Sigmoid colon (tissue), 7 donors: ENCODE data around the gene ZBTB47. TPM values are rescaled to one million over a fixed set of nuclear protein-coding genes. Genes with fewer than 3 reads are reported as not detected.

Source experiments
- DNase-seq: peaks from one replicate; pipeline ENCODE4 v3.0.0-alpha.2; 2019
- H3K27ac ChIP-seq, 4 donors: fragments of 200-600 bp; sonication (generic); one replicate each; pipeline ENCODE4 v1.5.1; 2016 to 2019; ENCODE audit warnings: mild to moderate bottlenecking in 1 of 4
- H3K27me3 ChIP-seq, 3 donors: fragments of 200-600 bp; sonication (generic); one replicate each; pipeline ENCODE4 v1.5.1; 2019; ENCODE audit warnings: mild to moderate bottlenecking in 1 of 3
- H3K36me3 ChIP-seq, 4 donors: fragments of 200-600 bp; sonication (generic); one replicate each; pipeline ENCODE4 v1.5.1; 2016 to 2019
- H3K4me1 ChIP-seq, 4 donors: fragments of 200-600 bp; sonication (generic); one replicate each; pipeline ENCODE4 v1.5.1; 2017 to 2019
- H3K4me3 ChIP-seq, 4 donors: fragments of 200-600 bp; sonication (generic); one replicate each; pipeline ENCODE4 v1.5.1; 2017 to 2019; ENCODE audit warnings: mild to moderate bottlenecking in 2 of 4, moderate library complexity in 1 of 4
- H3K9me3 ChIP-seq, 4 donors: fragments of 200-600 bp in 3 of 4; sonication (generic) in 3 of 4; one replicate each; pipeline versions ENCODE4 v1.5.1 to v1.6.1; 2013 to 2019
- CTCF ChIP-seq, 4 experiments: fragments of 450-650 bp in 3 of 4; fragments of 200-600 bp in 1 of 4; IDR thresholded peaks; one replicate each; pipeline ENCODE4 v1.5.1; 2016 to 2019; ENCODE audit warnings: antibody characterized with exemption in 4 of 4, mild to moderate bottlenecking in 3 of 4, moderate library complexity in 2 of 4
- EP300 ChIP-seq, 4 donors: sonication (generic); formaldehyde crosslinking; IDR thresholded peaks; one replicate each; pipeline ENCODE4 v1.6.1; 2017; ENCODE audit warnings: antibody characterized with exemption in 4 of 4
- POLR2A ChIP-seq, 2 donors: fragments of 450-650 bp; IDR thresholded peaks; one replicate each; pipeline ENCODE4 v1.6.1; 2016; ENCODE audit warnings: antibody characterized with exemption in 2 of 2, mild to moderate bottlenecking in 2 of 2, moderate library complexity in 2 of 2
- POLR2AphosphoS5 ChIP-seq, 4 donors: sonication (generic); formaldehyde crosslinking; IDR thresholded peaks; one replicate each; pipeline ENCODE4 v1.6.1; 2017; ENCODE audit warnings: antibody characterized with exemption in 4 of 4
- WGBS, 2 donors: extraction: QIAGEN DNeasy Blood & Tissue Kit; methylation state at CpG; one replicate each; pipeline ENCODE4 v1.1.7; 2013; 5-methylcytosine and 5-hydroxymethylcytosine counted together
- intact Hi-C: fragments of 100-400 bp; cut with DNase I; formaldehyde crosslinking; loops from one replicate; pipeline ENCODE4 v1.15.1; 2023
- polyA plus RNA-seq, 3 donors: library from polyadenylated mRNA; stranded (reverse); fragments of 200-250 nt; gene quantifications; one replicate each; pipeline ENCODE4 v1.2.3, GENCODE V29; 2013
- total RNA-seq, 4 donors: library from RNA; depleted of rRNA; stranded (reverse); fragments of >200 nt; gene quantifications; one replicate each; pipeline ENCODE4 v1.1.0, GENCODE V29; 2016
- donor health status: healthy with polysubstance abuse.
- donor health status: Bipolar disorder and iron deficiency.
- donor health status: healthy.

ZBTB47 gene
- total and polyA plus RNA-seq, 7 donors = 6.2 to 74.8 (median 34.9) TPM

- no peaks in the 10 kb centered on the region for H3K27me3 ChIP-seq
- H3K9me3 ChIP-seq = no peaks in the 10 kb centered on the region
- H3K4me3 ChIP-seq = no peak overlapping the region
- intact Hi-C loops = no loop called here
- peaks cover 0 to 70% (median 34%) of the 10 kb centered on the region in 4 donors for H3K4me1 ChIP-seq
- H3K36me3 ChIP-seq = no peaks in the 10 kb centered on the region
- DNase-seq = no peak
- peak overlapping the region in 3 of 4 donors; percentile 5 to 62 (median 34) for H3K27ac ChIP-seq
- 51% methylated on average over 1 of the region's 1 CpG for WGBS, 2 donors
- TF ChIP-seq CTCF (IDR thresholded peaks at IDR 0.05) = no peak
- TF ChIP-seq POLR2A (IDR thresholded peaks at IDR 0.05) = no peak
- TF ChIP-seq EP300 (IDR thresholded peaks at IDR 0.05) = no peak
- TF ChIP-seq POLR2AphosphoS5 (IDR thresholded peaks at IDR 0.05) = no peak
Observed at GRCh38 chr3:42612217-42612616, 41.3 kb upstream of the ZBTB47 start.

GRCh38 chr3:42612928-42613327 is 40.6 kb upstream of the ZBTB47 start:
- Histone ChIP-seq H3K4me3 (no peak overlapping the region), H3K36me3 (peaks cover 0 to 7% (median 0%) of the 10 kb centered on the region in 4 donors), H3K9me3 (no peaks in the 10 kb centered on the region), H3K27ac (peak overlapping the region in 3 of 4 donors; percentile 1 to 27 (median 21)), H3K27me3 (no peaks in the 10 kb centered on the region), H3K4me1 (peaks cover 0 to 70% (median 34%) of the 10 kb centered on the region in 4 donors)
- intact Hi-C loops = no loop called here
- no peak for TF ChIP-seq POLR2AphosphoS5 (IDR thresholded peaks at IDR 0.05)
- no peak for TF ChIP-seq POLR2A (IDR thresholded peaks at IDR 0.05)
- TF ChIP-seq CTCF (IDR thresholded peaks at IDR 0.05) = no peak
- TF ChIP-seq EP300 (IDR thresholded peaks at IDR 0.05) = no peak
- 89 to 91% methylated on average over 3 of the region's 3 CpGs for WGBS, 2 donors
- DNase-seq = no peak

GRCh38 chr3:42613462-42613861 is 40.0 kb upstream of the ZBTB47 start:
- Histone ChIP-seq H3K36me3 (peaks cover 0 to 12% (median 0%) of the 10 kb centered on the region in 4 donors), H3K27ac (peak overlapping the region in 3 of 4 donors; percentile 19 to 27 (median 21)), H3K4me3 (no peak overlapping the region), H3K27me3 (no peaks in the 10 kb centered on the region), H3K4me1 (peaks cover 0 to 65% (median 30%) of the 10 kb centered on the region in 4 donors), H3K9me3 (no peaks in the 10 kb centered on the region)
- 87 to 91% methylated on average over 2 of the region's 2 CpGs for WGBS, 2 donors
- intact Hi-C loops = no loop called here
- no peak for DNase-seq
- TF ChIP-seq EP300 (IDR thresholded peaks at IDR 0.05) (no peak), POLR2A (IDR thresholded peaks at IDR 0.05) (no peak), CTCF (IDR thresholded peaks at IDR 0.05) (peak in 3 of 4 experiments; percentile 27 to 42 (median 37)), POLR2AphosphoS5 (IDR thresholded peaks at IDR 0.05) (no peak)

GRCh38 chr3:42631620-42632019 is 21.9 kb upstream of the ZBTB47 start:
- WGBS, 2 donors = 95 to 98% methylated on average over 2 of the region's 2 CpGs
- no peaks in the 10 kb centered on the region for H3K9me3 ChIP-seq
- no peak overlapping the region for H3K27ac ChIP-seq
- no peak for TF ChIP-seq EP300 (IDR thresholded peaks at IDR 0.05)
- no peak for TF ChIP-seq POLR2A (IDR thresholded peaks at IDR 0.05)
- TF ChIP-seq POLR2AphosphoS5 (IDR thresholded peaks at IDR 0.05) = no peak
- TF ChIP-seq CTCF (IDR thresholded peaks at IDR 0.05) = no peak
- no peak for DNase-seq
- H3K27me3 ChIP-seq = no peaks in the 10 kb centered on the region
- intact Hi-C loops = no loop called here
- no peak overlapping the region for H3K4me3 ChIP-seq
- H3K36me3 ChIP-seq = peaks cover 25 to 82% (median 42%) of the 10 kb centered on the region in 4 donors
- no peaks in the 10 kb centered on the region for H3K4me1 ChIP-seq

GRCh38 chr3:42632146-42632545 is 21.4 kb upstream of the ZBTB47 start:
- H3K27ac ChIP-seq = no peak overlapping the region
- no peaks in the 10 kb centered on the region for H3K9me3 ChIP-seq
- peaks cover 25 to 87% (median 47%) of the 10 kb centered on the region in 4 donors for H3K36me3 ChIP-seq
- 71 to 77% methylated on average over 1 of the region's 1 CpG for WGBS, 2 donors
- intact Hi-C loops = no loop called here
- H3K4me1 ChIP-seq = no peaks in the 10 kb centered on the region
- H3K4me3 ChIP-seq = no peak overlapping the region
- DNase-seq = no peak
- TF ChIP-seq EP300 (IDR thresholded peaks at IDR 0.05) (no peak), CTCF (IDR thresholded peaks at IDR 0.05) (no peak)
- H3K27me3 ChIP-seq = no peaks in the 10 kb centered on the region
